HEK293T (cell line): ENCODE results near the gene ULK1.

Source experiments
- CTCF ChIA-PET: fragments of 350-600 bp; formaldehyde crosslinking; extraction: SDS; loops from one replicate; lab custom pipeline; 2021; ENCODE audit warnings: antibody characterized with exemption, inconsistent platforms; lab: Yijun Ruan, JAX
- POLR2A ChIA-PET: fragments of 350-600 bp; formaldehyde crosslinking; extraction: SDS; loops from one replicate; lab custom pipeline; 2020; ENCODE audit warnings: antibody characterized with exemption, inconsistent platforms; lab: Yijun Ruan, JAX
- DNase-seq: peaks from one replicate; pipeline ENCODE4 v3.0.0; 2012; ENCODE audit warnings: mixed read lengths; ENCODE audit errors: extremely low spot score
- ARNT ChIP-seq: fragments of 450-650 bp; IDR thresholded peaks from 2 replicates; pipeline ENCODE4 v1.6.1; 2017; ENCODE audit warnings: mild to moderate bottlenecking
- BHLHE40 ChIP-seq: fragments of 450-650 bp; IDR thresholded peaks from 2 replicates; pipeline ENCODE4 v1.6.1; 2016; ENCODE audit warnings: mild to moderate bottlenecking, moderate library complexity, borderline replicate concordance
- CTBP1 ChIP-seq: fragments of 450-650 bp; IDR thresholded peaks from 2 replicates; pipeline ENCODE4 v1.6.1; 2016; ENCODE audit warnings: borderline replicate concordance
- ELF4 ChIP-seq: fragments of 450-650 bp; IDR thresholded peaks from 2 replicates; pipeline ENCODE4 v1.6.1; 2017; ENCODE audit warnings: antibody characterized with exemption
- FOXA1 ChIP-seq: fragments of 450-650 bp; IDR thresholded peaks from 2 replicates; pipeline ENCODE4 v1.6.1; 2016; ENCODE audit warnings: mild to moderate bottlenecking
- FOXK2 ChIP-seq: fragments of 450-650 bp; IDR thresholded peaks from 2 replicates; pipeline ENCODE4 v1.6.1; 2016; ENCODE audit warnings: mild to moderate bottlenecking
- FOXM1 ChIP-seq: fragments of 450-650 bp; IDR thresholded peaks from 2 replicates; pipeline ENCODE4 v1.6.1; 2017; ENCODE audit warnings: mild to moderate bottlenecking, borderline replicate concordance
- HDGF ChIP-seq: fragments of 450-650 bp; IDR thresholded peaks from 2 replicates; pipeline ENCODE4 v1.6.1; 2017; ENCODE audit warnings: antibody characterized with exemption, borderline replicate concordance
- L3MBTL2 ChIP-seq: fragments of 450-650 bp; conservative IDR thresholded peaks from 2 replicates; pipeline ENCODE4 v1.6.1; 2016; ENCODE audit warnings: mild to moderate bottlenecking
- LEF1 ChIP-seq: fragments of 450-650 bp; IDR thresholded peaks from 2 replicates; pipeline ENCODE4 v1.6.1; 2017; ENCODE audit warnings: mild to moderate bottlenecking, borderline replicate concordance
- NFRKB ChIP-seq: fragments of 450-650 bp; IDR thresholded peaks from 2 replicates; pipeline ENCODE4 v1.6.1; 2016; ENCODE audit warnings: mild to moderate bottlenecking, moderate library complexity
- SP1 ChIP-seq: fragments of 450-650 bp; IDR thresholded peaks from 2 replicates; pipeline ENCODE4 v1.6.1; 2017
- SUZ12 ChIP-seq: fragments of 450-650 bp; IDR thresholded peaks from 2 replicates; pipeline ENCODE4 v1.6.1; 2016; ENCODE audit warnings: mild to moderate bottlenecking
- TARDBP ChIP-seq: fragments of 450-650 bp; IDR thresholded peaks from 2 replicates; pipeline ENCODE4 v1.6.1; 2016
- ZNF384 ChIP-seq: fragments of 450-650 bp; IDR thresholded peaks from 2 replicates; pipeline ENCODE4 v1.6.1; 2016
- TF ChIP-seq, protein P1 (sequence below): fragments of 450-650 bp; IDR thresholded peaks from 2 replicates; pipeline ENCODE4 v1.6.1; 2016

The ULK1 gene

DNA sequence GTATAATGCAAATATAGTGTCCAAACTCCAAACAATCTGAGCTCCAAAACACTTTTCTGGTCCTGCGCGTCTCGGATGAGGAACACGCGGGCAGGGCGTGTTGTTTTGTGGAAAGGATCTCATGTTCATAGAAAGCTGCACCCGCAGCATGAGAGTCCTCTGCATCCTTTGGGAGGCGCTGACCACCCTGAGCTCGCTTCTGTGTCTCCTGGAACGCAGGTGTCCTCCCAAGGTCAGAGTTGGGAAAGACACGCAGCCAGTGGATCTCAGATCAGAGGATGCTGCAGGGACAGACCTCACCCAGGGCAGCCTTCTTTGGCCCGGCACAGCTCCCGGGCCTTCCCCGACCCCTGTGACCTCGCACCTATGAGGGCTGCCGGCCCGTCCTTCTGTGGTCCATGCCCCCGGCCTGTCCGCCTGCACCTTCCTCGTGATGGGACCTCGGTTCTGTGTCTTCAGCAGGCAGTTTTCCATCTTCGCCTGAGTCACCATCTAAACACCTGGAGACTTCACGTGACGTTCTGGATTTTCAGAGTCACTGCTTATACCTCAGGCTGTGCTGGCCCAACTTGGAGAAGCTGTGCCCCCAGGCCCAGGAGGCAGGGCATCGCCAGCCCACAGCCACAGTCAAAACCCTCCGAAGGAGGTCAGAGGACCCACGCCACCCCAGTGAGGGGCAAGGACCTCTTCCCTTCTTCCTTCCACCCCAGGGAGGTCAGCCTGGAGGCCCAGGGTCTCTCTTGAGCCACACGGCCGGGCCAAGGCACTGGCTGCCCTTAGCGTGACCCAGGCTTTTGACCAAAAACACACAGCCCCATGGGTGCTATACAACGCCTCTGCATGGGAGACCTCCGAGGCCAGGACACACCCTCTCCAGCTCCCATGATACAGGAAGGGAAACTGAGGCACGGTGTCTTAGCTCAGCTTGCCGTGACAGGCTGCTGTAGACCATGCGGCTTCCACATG is 40.3 kb upstream of the ULK1 start:
- CTCF ChIA-PET: no interaction called here

DNA sequence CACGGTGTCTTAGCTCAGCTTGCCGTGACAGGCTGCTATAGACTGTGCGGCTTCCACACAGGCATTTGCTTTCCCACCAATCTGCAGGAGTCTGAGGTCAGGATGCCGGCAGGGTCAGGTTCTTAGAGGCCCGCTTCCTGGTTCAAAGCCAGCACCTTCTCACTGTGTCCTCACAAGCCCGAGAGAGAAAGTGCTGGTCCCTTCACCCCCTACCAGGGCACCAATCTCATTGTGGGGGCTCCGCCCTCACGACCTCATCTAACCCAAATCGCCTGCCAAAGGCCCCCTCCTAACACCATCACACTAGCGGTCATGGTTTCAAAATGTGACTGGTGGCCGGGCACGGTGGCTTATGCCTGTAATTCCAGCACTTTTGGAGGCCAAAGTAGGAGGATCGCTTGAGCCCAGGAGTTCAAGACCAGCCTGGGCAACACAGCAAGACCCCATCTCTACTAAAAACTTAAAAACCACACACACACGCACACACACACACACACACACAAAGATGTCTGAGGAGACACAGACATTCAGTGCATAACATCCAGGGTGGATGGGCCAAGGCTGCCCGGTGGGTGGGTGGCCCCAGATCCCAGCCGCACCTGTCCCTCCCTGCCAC is 39.5 kb upstream of the ULK1 start:
- TF ChIP-seq ARNT: no peak
- TF ChIP-seq HDGF: no peak
- no peak for TF ChIP-seq ZNF384
- TF ChIP-seq, protein P1, sequence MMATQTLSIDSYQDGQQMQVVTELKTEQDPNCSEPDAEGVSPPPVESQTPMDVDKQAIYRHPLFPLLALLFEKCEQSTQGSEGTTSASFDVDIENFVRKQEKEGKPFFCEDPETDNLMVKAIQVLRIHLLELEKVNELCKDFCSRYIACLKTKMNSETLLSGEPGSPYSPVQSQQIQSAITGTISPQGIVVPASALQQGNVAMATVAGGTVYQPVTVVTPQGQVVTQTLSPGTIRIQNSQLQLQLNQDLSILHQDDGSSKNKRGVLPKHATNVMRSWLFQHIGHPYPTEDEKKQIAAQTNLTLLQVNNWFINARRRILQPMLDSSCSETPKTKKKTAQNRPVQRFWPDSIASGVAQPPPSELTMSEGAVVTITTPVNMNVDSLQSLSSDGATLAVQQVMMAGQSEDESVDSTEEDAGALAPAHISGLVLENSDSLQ: no peak
- no peak for TF ChIP-seq SUZ12
- TF ChIP-seq SP1: no peak
- TF ChIP-seq LEF1: no peak
- TF ChIP-seq NFRKB: no peak
- no peak for TF ChIP-seq ELF4
- TF ChIP-seq BHLHE40: no peak
- TF ChIP-seq CTBP1: no peak
- TF ChIP-seq TARDBP: no peak
- no peak for TF ChIP-seq FOXM1
- no peak for TF ChIP-seq FOXA1
- TF ChIP-seq L3MBTL2: no peak
- no peak for TF ChIP-seq FOXK2
- DNase-seq: no peak
- CTCF ChIA-PET: no interaction called here
- POLR2A ChIA-PET: no interaction called here

More for the DNA sequence above, 40.3 kb upstream of the ULK1 start:
- TF ChIP-seq FOXA1 (no peak), FOXM1 (no peak), SUZ12 (no peak)
- TF ChIP-seq, protein P1: no peak
- POLR2A ChIA-PET: no interaction called here
- DNase-seq: no peak

DNA sequence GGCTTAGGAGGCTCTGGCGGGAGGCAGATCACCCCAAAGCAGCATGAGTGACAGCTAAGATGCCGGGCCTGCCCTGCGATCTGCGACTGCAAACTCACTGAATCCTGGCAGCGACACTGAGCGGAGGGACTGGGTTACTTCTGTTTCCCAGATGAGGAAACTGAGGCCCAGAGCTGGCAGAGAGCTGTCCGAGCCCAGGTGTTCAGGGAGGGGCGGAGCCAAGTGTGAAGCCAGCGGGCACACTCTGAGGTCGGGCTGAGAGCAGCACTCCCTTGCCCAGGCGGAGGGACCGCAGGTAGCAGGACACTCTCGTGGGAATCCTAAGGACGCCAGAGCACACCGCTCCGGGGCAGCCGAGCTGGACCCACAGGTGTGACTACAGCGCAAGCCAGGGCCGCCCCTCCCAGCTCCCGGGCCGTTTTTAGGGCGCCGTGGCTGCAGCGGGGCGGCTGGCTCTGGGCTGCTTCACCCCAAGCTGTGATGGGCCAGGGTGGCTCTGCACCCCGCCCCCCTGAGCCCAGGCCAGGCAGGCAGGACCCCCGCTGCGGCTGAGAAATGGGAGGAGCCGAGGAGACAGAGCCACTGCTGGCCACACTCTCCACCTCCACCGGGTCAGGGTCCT is 38.8 kb upstream of the ULK1 start:
- no peak for DNase-seq
- POLR2A ChIA-PET: no interaction called here
- no peak for TF ChIP-seq ARNT
- TF ChIP-seq, protein P1: peak; percentile 10; the same call in 1 of the 2 replicates
- CTCF ChIA-PET: no interaction called here

DNA sequence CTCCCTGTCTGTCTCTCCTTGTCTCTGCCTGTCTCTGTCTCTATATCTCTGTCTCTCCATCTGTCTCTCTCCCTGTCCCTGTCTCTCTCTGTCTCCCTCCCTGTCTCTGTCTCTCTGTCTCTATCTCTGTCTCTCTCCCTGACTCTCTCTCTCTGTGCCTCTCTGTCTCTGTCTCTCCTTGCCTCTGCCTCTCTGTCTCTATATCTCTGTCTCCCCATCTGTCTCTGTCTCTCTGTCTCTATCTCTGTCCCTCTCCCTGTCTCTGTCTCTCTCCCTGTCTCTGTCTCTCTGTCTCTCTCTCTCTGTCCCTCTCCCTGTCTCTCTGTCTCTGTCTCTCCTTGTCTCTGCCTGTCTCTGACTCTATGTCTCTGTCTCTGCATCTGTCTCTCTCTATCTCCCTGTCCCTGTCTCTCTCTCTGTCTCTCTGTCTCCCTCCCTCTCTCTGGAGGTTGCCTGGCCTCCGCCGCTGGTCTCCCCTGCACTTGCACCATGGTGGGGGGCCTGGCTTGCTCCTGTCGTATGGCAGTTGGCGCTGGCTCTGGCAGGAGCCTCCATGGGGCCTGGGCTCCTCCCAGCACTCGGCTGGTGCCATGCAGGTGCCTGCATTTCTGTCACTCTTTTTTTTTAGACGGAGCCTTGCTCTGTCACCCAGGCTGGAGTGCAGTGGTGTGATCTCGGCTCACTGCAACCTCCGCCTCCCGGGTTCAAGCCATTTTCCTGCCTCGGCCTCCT is 37.9 kb upstream of the ULK1 start:
- TF ChIP-seq CTBP1 (no peak; the same call in 1 of the 2 replicates), FOXK2 (no peak), FOXA1 (no peak)
- CTCF ChIA-PET: no interaction called here
- POLR2A ChIA-PET: no interaction called here
- DNase-seq: no peak

DNA sequence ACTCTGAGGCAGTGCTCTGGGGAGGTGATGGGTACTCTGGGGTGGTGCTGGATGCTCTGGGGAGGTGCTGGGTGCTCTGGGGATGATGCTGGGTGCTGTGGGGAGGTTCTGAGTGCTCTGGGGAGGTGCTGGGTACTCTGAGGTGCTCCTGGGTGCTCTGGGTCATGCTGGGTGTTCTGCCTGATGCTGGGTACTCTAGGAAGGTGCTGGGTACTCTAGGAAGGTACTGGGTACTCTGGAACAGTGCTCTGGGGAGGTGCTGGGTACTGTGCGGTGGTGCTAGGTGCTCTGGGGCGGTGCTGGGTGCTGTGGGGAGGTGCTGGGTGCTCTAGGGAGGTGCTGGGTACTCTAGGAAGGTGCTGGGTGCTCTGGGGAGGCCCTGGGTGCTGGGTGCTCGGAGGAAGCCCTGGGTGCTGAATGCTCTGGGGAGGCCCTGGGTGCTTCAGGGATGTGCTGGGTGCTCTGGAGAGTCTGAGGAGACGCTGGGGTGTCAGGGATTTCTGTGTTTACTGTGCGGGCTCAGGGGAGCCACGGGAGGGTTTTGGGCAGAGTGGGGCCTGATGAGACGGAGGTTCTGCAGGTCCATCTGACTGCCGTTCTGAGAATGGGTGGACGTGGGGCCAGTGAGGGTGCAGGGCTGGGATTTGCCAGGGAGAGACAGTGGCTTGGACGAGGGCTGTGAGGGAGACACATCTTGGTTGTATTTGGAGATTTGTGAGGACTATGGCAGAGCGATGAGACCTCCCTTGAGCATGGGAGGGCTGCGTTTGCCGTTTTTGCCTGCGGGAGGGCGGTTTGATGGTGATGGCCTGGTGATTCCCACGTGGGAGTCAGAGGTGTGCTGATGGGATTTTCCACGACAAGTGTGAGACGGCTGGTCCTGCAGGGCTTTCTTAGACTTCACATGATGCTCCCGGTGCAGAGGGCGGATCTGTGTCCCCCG is 36.2 kb upstream of the ULK1 start:
- ChIA-PET CTCF (no interaction called here), POLR2A (no interaction called here)
- TF ChIP-seq FOXA1 (no peak), CTBP1 (no peak), TARDBP (no peak)
- DNase-seq: no peak
